Endothelial cell of umbilical vein (primary cell): ENCODE results near the gene VRTN. TPM values are rescaled to one million over a fixed set of nuclear protein-coding genes. Genes with fewer than 3 reads are reported as not detected.

ENCODE experiments used
- BruUV-seq: library from RNA; stranded (reverse); fragments of 400-500 nt; replicated peaks from 2 replicates; lab custom pipeline; 2021; lab: Mats Ljungman, UMichigan
- CTCF ChIA-PET: fragments of 300-600, 350-600 bp; sonication (Branson Sonifier 250); formaldehyde crosslinking; loops from one replicate; lab custom pipeline; 2021; ENCODE audit warnings: antibody characterized with exemption, inconsistent platforms; lab: Charles Lee
- POLR2A ChIA-PET: fragments of 300-600, 350-600 bp; sonication (Branson Sonifier 250); formaldehyde crosslinking; loops from one replicate; lab custom pipeline; 2021; ENCODE audit warnings: antibody characterized with exemption, inconsistent platforms; lab: Charles Lee
- DNase-seq: peaks from one replicate; pipeline ENCODE4 v3.0.0-alpha.2; 2011; ENCODE audit warnings: low read depth, low spot score
- FAIRE-seq: peaks from 2 replicates; lab custom pipeline; 2011; peaks lifted over from hg19 to GRCh38; lab: Jason Lieb, UNC
- H2AFZ ChIP-seq: 2 replicates; pipeline ENCODE4 v1.6.0; 2012; ENCODE audit warnings: low read depth, low read length, control low read depth, inconsistent platforms
- H3K27ac ChIP-seq: 2 replicates; pipeline ENCODE4 v1.5.1; 2011; ENCODE audit warnings: low read depth, mild to moderate bottlenecking, control low read depth, low read length, moderate library complexity; ENCODE audit not compliant: insufficient read depth
- H3K27me3 ChIP-seq, 2 experiments: 2 replicates each; pipeline versions ENCODE4 v1.6.0 to v1.6.1; 2011; ENCODE audit warnings: low read length in 2 of 2, mixed read lengths in 1 of 2; ENCODE audit not compliant: control insufficient read depth in 2 of 2, insufficient read depth in 2 of 2
- H3K36me3 ChIP-seq, 2 experiments: 2 replicates in 1 of 2; 3 replicates in 1 of 2; pipeline ENCODE4 v1.5.1; 2011; ENCODE audit warnings: low read length in 2 of 2, mild to moderate bottlenecking in 1 of 2, moderate library complexity in 1 of 2; ENCODE audit not compliant: control insufficient read depth in 2 of 2, insufficient read depth in 2 of 2; ENCODE audit errors: extremely low read depth in 1 of 2
- H3K4me1 ChIP-seq: 3 replicates; pipeline ENCODE4 v1.5.1; 2011; ENCODE audit warnings: mild to moderate bottlenecking, low read length; ENCODE audit not compliant: control insufficient read depth, insufficient read depth; ENCODE audit errors: extremely low read depth
- H3K4me2 ChIP-seq: 2 replicates; pipeline ENCODE4 v1.6.1; 2011; ENCODE audit warnings: low read length, control low read depth, mixed read lengths; ENCODE audit not compliant: insufficient read depth
- H3K4me3 ChIP-seq, 3 experiments: fragments of 200-600 bp in 1 of 3; sonication (generic), shearing (Covaris generic) in 1 of 3; replicated peaks in 1 of 3; 2 replicates each; pipeline ENCODE4 v1.5.1; 2011 to 2016; ENCODE audit warnings: control low read depth in 3 of 3, low read length in 3 of 3, mild to moderate bottlenecking in 2 of 3, inconsistent platforms in 1 of 3, low read depth in 1 of 3, moderate library complexity in 1 of 3; ENCODE audit not compliant: insufficient read depth in 1 of 3
- H3K79me2 ChIP-seq: 2 replicates; pipeline ENCODE4 v1.6.0; 2012; ENCODE audit warnings: low read length, inconsistent platforms; ENCODE audit not compliant: control insufficient read depth, insufficient read depth
- H3K9ac ChIP-seq: replicated peaks from 2 replicates; pipeline ENCODE3; 2011; ENCODE audit warnings: low read length, control low read depth; ENCODE audit not compliant: insufficient read depth; ENCODE audit errors: extremely low read depth
- H3K9me1 ChIP-seq: replicated peaks from 3 replicates; pipeline ENCODE4 v1.6.0; 2011; ENCODE audit warnings: mild to moderate bottlenecking, low read length; ENCODE audit not compliant: control insufficient read depth, insufficient read depth; ENCODE audit errors: extremely low read depth
- H3K9me3 ChIP-seq: replicated peaks from 2 replicates; pipeline ENCODE4 v1.5.1; 2012; ENCODE audit warnings: low read length, inconsistent platforms; ENCODE audit not compliant: control insufficient read depth, insufficient read depth
- H4K20me1 ChIP-seq: replicated peaks from 2 replicates; pipeline ENCODE3; 2011; ENCODE audit warnings: mild to moderate bottlenecking, low read length; ENCODE audit not compliant: control insufficient read depth, insufficient read depth; ENCODE audit errors: extremely low read depth
- EZH2 ChIP-seq: IDR thresholded peaks from 2 replicates; pipeline ENCODE4 v1.6.1; 2012; ENCODE audit warnings: borderline replicate concordance, low read depth, mild to moderate bottlenecking, moderate library complexity, low read length, inconsistent platforms; ENCODE audit not compliant: severe bottlenecking
- FOS ChIP-seq: IDR thresholded peaks from 2 replicates; pipeline ENCODE4 v1.6.1; 2011; ENCODE audit warnings: mild to moderate bottlenecking, low read length, moderate library complexity, borderline replicate concordance; ENCODE audit not compliant: insufficient read depth
- GATA2 ChIP-seq: IDR thresholded peaks from 2 replicates; pipeline ENCODE4 v1.7.0; 2011; ENCODE audit warnings: low read depth, mild to moderate bottlenecking, moderate library complexity, mixed read lengths, low read length; ENCODE audit not compliant: insufficient read length, insufficient read depth
- JUN ChIP-seq: IDR thresholded peaks from 2 replicates; pipeline ENCODE4 v1.6.1; 2011; ENCODE audit warnings: borderline replicate concordance, low read depth; ENCODE audit not compliant: insufficient read length, insufficient read depth
- MYC ChIP-seq: IDR thresholded peaks from one replicate; pipeline ENCODE4 v1.6.1; 2011; ENCODE audit warnings: mild to moderate bottlenecking, low read depth, low read length
- POLR2A ChIP-seq: IDR thresholded peaks from 2 replicates; pipeline ENCODE4 v1.6.1; 2012; ENCODE audit warnings: low read depth, mild to moderate bottlenecking, control low read depth, low read length
- POLR2AphosphoS5 ChIP-seq: IDR thresholded peaks from 2 replicates; pipeline ENCODE4 v1.6.1; 2012; ENCODE audit warnings: low read depth, mild to moderate bottlenecking, control low read depth, low read length, moderate library complexity; ENCODE audit not compliant: insufficient read depth
- dilution Hi-C: fragments of 300-500 bp; cut with MboI; formaldehyde crosslinking; loops from one replicate; pipeline ENCODE4 v1.15.0; 2019; ENCODE audit warnings: low sequenced_read_pairs; ENCODE audit not compliant: extremely low pct_ligation_motif_present
- intact Hi-C: fragments of 100-400 bp; cut with micrococcal nuclease; formaldehyde crosslinking; loops from one replicate; pipeline ENCODE4 v1.10.0; 2022
- polyA plus RNA-seq, 4 experiments: library from polyadenylated mRNA; depleted of rRNA in 3 of 4; stranded (reverse) in 3 of 4; unstranded in 1 of 4; fragments of >200 nt; gene quantifications; 2 replicates each; pipeline versions ENCODE4 v1.2.1 to v1.2.3, GENCODE V29; 2011 to 2012; ENCODE audit warnings: missing spikeins in 1 of 4
- total RNA-seq: library from RNA; stranded (reverse); gene quantifications from 2 replicates; pipeline ENCODE4 v1.2.3, GENCODE V29; 2021
- TF ChIP-seq, protein P1 (sequence below): IDR thresholded peaks from 2 replicates; pipeline ENCODE4 v1.6.1; 2011; ENCODE audit not compliant: insufficient read depth, insufficient read length
- TF ChIP-seq, protein P2 (sequence below), 2 donors: IDR thresholded peaks; 1 replicate in 1 of 2; 2 replicates in 1 of 2; pipeline ENCODE4 v1.5.1; 2011; ENCODE audit warnings: low read length in 2 of 2, mild to moderate bottlenecking in 2 of 2, moderate library complexity in 2 of 2, control low read depth in 1 of 2, inconsistent platforms in 1 of 2, low read depth in 1 of 2; ENCODE audit not compliant: insufficient read depth in 1 of 2; ENCODE audit errors: extremely low read depth in 1 of 2

The VRTN gene
- total and polyA plus RNA-seq, 2 donors (not counting 3 experiments of a cell fraction or from before 2014, with no cell fraction given), result 0.03 TPM; not detected in 1

DNA sequence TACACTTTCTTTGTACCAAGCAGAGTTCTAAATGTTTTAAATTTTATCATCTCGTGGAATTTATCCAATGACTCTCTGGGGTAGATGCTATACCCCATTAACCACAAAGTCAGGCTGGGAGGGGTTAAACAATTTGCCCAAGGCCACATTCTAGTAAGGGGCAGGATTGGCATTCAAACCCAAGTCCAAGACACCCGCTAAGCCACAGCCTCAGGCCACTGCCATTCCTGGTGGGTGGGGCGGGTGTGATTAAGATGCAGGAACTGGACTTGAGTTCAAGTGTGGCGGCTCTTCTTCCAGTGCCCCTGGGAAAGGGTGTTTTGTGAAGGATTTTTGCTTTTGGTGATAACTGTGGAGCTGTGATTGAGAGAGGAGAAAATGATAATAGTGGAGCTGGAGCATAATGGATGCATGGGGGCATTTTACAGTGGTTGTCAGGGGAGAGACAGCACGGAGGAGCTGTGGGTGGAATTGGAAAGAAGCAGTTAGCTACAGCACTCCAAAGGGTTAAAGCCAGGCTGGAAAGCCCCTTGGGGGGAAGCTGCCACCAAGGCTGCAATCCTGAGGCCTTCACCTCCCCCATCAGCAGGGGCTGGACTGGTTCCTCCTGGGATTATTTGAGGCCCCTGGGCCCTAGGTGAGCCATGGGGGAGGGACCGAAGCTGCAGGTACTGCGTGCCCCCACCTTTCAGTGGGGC is 1.0 kb upstream of the VRTN start:
- Histone ChIP-seq H3K27me3 (peaks cover 40% of the 10 kb centered on the region in 2 experiments), H3K79me2 (no peaks in the 10 kb centered on the region), H3K36me3 (no peaks in the 10 kb centered on the region), H3K9me1 (no peaks in the 10 kb centered on the region), H3K9me3 (no peaks in the 10 kb centered on the region), H3K4me1 (no peaks in the 10 kb centered on the region), H3K4me2 (no peak overlapping the region), H3K4me3 (no peak overlapping the region), H2AFZ (no peak overlapping the region), H4K20me1 (no peaks in the 10 kb centered on the region), H3K27ac (no peak overlapping the region), H3K9ac (no peak overlapping the region)
- dilution Hi-C loops (no loop called here), intact Hi-C loops (no loop called here)
- BruUV-seq, result no TSS peak
- POLR2A ChIA-PET, result no interaction called here
- no peak for DNase-seq
- CTCF ChIA-PET, result no interaction called here
- no peak for FAIRE-seq
- TF ChIP-seq, protein P1, sequence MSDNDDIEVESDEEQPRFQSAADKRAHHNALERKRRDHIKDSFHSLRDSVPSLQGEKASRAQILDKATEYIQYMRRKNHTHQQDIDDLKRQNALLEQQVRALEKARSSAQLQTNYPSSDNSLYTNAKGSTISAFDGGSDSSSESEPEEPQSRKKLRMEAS, result no peak
- TF ChIP-seq FOS, result no peak
- TF ChIP-seq, protein P2, sequence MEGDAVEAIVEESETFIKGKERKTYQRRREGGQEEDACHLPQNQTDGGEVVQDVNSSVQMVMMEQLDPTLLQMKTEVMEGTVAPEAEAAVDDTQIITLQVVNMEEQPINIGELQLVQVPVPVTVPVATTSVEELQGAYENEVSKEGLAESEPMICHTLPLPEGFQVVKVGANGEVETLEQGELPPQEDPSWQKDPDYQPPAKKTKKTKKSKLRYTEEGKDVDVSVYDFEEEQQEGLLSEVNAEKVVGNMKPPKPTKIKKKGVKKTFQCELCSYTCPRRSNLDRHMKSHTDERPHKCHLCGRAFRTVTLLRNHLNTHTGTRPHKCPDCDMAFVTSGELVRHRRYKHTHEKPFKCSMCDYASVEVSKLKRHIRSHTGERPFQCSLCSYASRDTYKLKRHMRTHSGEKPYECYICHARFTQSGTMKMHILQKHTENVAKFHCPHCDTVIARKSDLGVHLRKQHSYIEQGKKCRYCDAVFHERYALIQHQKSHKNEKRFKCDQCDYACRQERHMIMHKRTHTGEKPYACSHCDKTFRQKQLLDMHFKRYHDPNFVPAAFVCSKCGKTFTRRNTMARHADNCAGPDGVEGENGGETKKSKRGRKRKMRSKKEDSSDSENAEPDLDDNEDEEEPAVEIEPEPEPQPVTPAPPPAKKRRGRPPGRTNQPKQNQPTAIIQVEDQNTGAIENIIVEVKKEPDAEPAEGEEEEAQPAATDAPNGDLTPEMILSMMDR (IDR thresholded peaks at IDR 0.05; ENCODE audit: extremely low read depth in 1 of 2, insufficient read depth in 1 of 2, low read depth in 1 of 2, low read length in 2 of 2), result no peak
- TF ChIP-seq POLR2A, result no peak
- no peak for TF ChIP-seq GATA2

DNA sequence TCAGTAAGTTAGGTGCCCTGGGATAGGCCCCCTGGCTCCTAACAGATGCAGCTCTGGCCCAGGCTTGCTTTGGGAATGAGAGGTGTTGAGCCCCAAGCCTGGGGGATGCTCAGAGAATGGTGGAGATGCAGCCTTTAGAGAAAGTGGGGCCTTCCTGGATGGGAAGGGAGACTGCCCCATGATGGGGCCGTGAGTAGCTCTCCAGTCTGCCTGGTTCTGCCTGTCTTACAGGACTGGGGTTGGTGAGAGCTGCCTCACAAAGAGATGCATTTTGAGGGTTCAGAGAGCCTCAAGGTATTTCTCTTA is 523 bp upstream of the VRTN start:
- POLR2A ChIA-PET, result no interaction called here
- H4K20me1 ChIP-seq, result no peaks in the 10 kb centered on the region
- H3K4me2 ChIP-seq, result no peak overlapping the region
- H3K9me3 ChIP-seq, result no peaks in the 10 kb centered on the region
- H3K4me3 ChIP-seq, result no peak overlapping the region
- FAIRE-seq (no peak), DNase-seq (no peak)
- peaks cover 38 to 40% of the 10 kb centered on the region in 2 experiments for H3K27me3 ChIP-seq
- no peak overlapping the region for H3K27ac ChIP-seq
- dilution Hi-C loops, result no loop called here
- TF ChIP-seq, protein P2 (IDR thresholded peaks at IDR 0.05; ENCODE audit: extremely low read depth in 1 of 2, insufficient read depth in 1 of 2, low read depth in 1 of 2, low read length in 2 of 2), result no peak
- TF ChIP-seq EZH2, result no peak
- TF ChIP-seq GATA2, result no peak
- TF ChIP-seq POLR2AphosphoS5, result no peak
- TF ChIP-seq JUN, result no peak
- no peak for TF ChIP-seq MYC
- no peak for TF ChIP-seq FOS
- TF ChIP-seq POLR2A, result no peak
- TF ChIP-seq, protein P1, result no peak
- H3K79me2 ChIP-seq, result no peaks in the 10 kb centered on the region
- intact Hi-C loops, result no loop called here
- H2AFZ ChIP-seq, result no peak overlapping the region
- H3K36me3 ChIP-seq, result no peaks in the 10 kb centered on the region
- H3K9me1 ChIP-seq, result no peaks in the 10 kb centered on the region
- CTCF ChIA-PET, result no interaction called here
- no TSS peak for BruUV-seq
- H3K9ac ChIP-seq, result no peak overlapping the region
- no peaks in the 10 kb centered on the region for H3K4me1 ChIP-seq
